Suprapubic skin (tissue), 4 donors: Measurements from ENCODE around the gene MTHFSD.

Source experiments
- CTCF ChIP-seq, 2 donors: fragments of 200-600 bp in 1 of 2; fragments of 450-650 bp in 1 of 2; sonication (generic) in 1 of 2; IDR thresholded peaks; one replicate each; pipeline ENCODE4 v1.5.1; 2016 to 2019; ENCODE audit warnings: antibody characterized with exemption in 2 of 2, mild to moderate bottlenecking in 1 of 2, moderate library complexity in 1 of 2
- EP300 ChIP-seq: sonication (generic); formaldehyde crosslinking; IDR thresholded peaks from one replicate; pipeline ENCODE4 v1.6.1; 2017; ENCODE audit warnings: antibody characterized with exemption
- POLR2A ChIP-seq, 2 donors: fragments of 450-650 bp; IDR thresholded peaks; one replicate each; pipeline ENCODE4 v1.6.1; 2017; ENCODE audit warnings: antibody characterized with exemption in 2 of 2, mild to moderate bottlenecking in 2 of 2, moderate library complexity in 2 of 2
- POLR2AphosphoS5 ChIP-seq, 3 donors: sonication (generic); formaldehyde crosslinking; IDR thresholded peaks; one replicate each; pipeline ENCODE4 v1.6.1; 2017; ENCODE audit warnings: antibody characterized with exemption in 3 of 3

GRCh38 chr16:86495357-86495701, 59.7 kb downstream of the MTHFSD start:
- TF ChIP-seq CTCF (IDR thresholded peaks at IDR 0.05) (no peak), POLR2AphosphoS5 (IDR thresholded peaks at IDR 0.05) (no peak), EP300 (no peak), POLR2A (IDR thresholded peaks at IDR 0.05) (no peak)
